Liver (tissue), 9 donors: ENCODE data around the gene RYR3. TPM values are rescaled to one million over a fixed set of nuclear protein-coding genes. Genes with fewer than 3 reads are reported as not detected.

Experiments used
- DNase-seq: peaks from one replicate; pipeline ENCODE4 v3.0.0-alpha.2; 2017; ENCODE audit warnings: low spot score
- H3K27ac ChIP-seq, 2 donors: one replicate each; pipeline ENCODE4 v1.7.0; 2013; ENCODE audit warnings: inconsistent platforms in 2 of 2, low read length in 2 of 2, control low read depth in 1 of 2, low read depth in 1 of 2, mild to moderate bottlenecking in 1 of 2
- H3K27me3 ChIP-seq, 4 donors: one replicate each; pipeline versions ENCODE4 v1.6.1 to v1.7.0; 2013; ENCODE audit warnings: low read length in 3 of 4, inconsistent platforms in 1 of 4, mild to moderate bottlenecking in 1 of 4, moderate library complexity in 1 of 4; ENCODE audit not compliant: control insufficient read depth in 4 of 4, insufficient read depth in 4 of 4
- H3K36me3 ChIP-seq, 4 donors: one replicate each; pipeline versions ENCODE4 v1.6.1 to v1.7.0; 2013; ENCODE audit warnings: low read length in 3 of 4, mild to moderate bottlenecking in 3 of 4, low read depth in 1 of 4, moderate library complexity in 1 of 4; ENCODE audit not compliant: control insufficient read depth in 4 of 4, insufficient read depth in 3 of 4
- H3K4me1 ChIP-seq, 4 donors: one replicate each; pipeline versions ENCODE4 v1.6.1 to v1.7.0; 2013; ENCODE audit warnings: low read length in 3 of 4, mild to moderate bottlenecking in 3 of 4, moderate library complexity in 1 of 4; ENCODE audit not compliant: control insufficient read depth in 4 of 4, insufficient read depth in 4 of 4
- H3K4me3 ChIP-seq, 3 donors: one replicate each; pipeline versions ENCODE4 v1.6.1 to v1.7.0; 2013; ENCODE audit warnings: low read length in 3 of 3, control low read depth in 1 of 3, low read depth in 1 of 3, mild to moderate bottlenecking in 1 of 3
- H3K9ac ChIP-seq, 2 donors: one replicate each; pipeline ENCODE4 v1.7.0; 2013; ENCODE audit warnings: low read length in 2 of 2, mild to moderate bottlenecking in 2 of 2, moderate library complexity in 2 of 2, control low read depth in 1 of 2, low read depth in 1 of 2
- H3K9me3 ChIP-seq, 4 donors: one replicate each; pipeline versions ENCODE4 v1.6.1 to v1.7.0; 2013; ENCODE audit warnings: low read length in 3 of 4; ENCODE audit not compliant: control insufficient read depth in 4 of 4
- EGR1 ChIP-seq, 2 donors: IDR thresholded peaks; 2 replicates each; pipeline ENCODE4 v1.6.1; 2016 to 2018; ENCODE audit warnings: antibody characterized with exemption in 2 of 2, low read depth in 2 of 2
- FOXA1 ChIP-seq: IDR thresholded peaks from 2 replicates; pipeline ENCODE4 v1.6.1; 2016; ENCODE audit warnings: antibody characterized with exemption
- FOXA2 ChIP-seq: IDR thresholded peaks from 2 replicates; pipeline ENCODE4 v1.6.1; 2016; ENCODE audit warnings: antibody characterized with exemption
- GABPA ChIP-seq, 2 donors: IDR thresholded peaks in 1 of 2; conservative IDR thresholded peaks in 1 of 2; 2 replicates each; pipeline ENCODE4 v1.6.1; 2016; ENCODE audit warnings: antibody characterized with exemption in 2 of 2, mild to moderate bottlenecking in 1 of 2, moderate library complexity in 1 of 2
- HNF4A ChIP-seq, 2 donors: conservative IDR thresholded peaks; 2 replicates each; pipeline ENCODE4 v1.6.1; 2016; ENCODE audit warnings: antibody characterized with exemption in 2 of 2, mild to moderate bottlenecking in 2 of 2
- HNF4G ChIP-seq: IDR thresholded peaks from 2 replicates; pipeline ENCODE4 v1.6.1; 2016; ENCODE audit warnings: antibody characterized with exemption
- JUND ChIP-seq, 2 donors: IDR thresholded peaks; 2 replicates each; pipeline ENCODE4 v1.6.1; 2016; ENCODE audit warnings: antibody characterized with exemption in 2 of 2
- NR2F2 ChIP-seq: IDR thresholded peaks from 2 replicates; pipeline ENCODE4 v1.6.1; 2016; ENCODE audit warnings: antibody characterized with exemption
- RXRA ChIP-seq, 2 donors: IDR thresholded peaks; 2 replicates each; pipeline ENCODE4 v1.6.1; 2017 to 2018; ENCODE audit warnings: antibody characterized with exemption in 2 of 2, mild to moderate bottlenecking in 1 of 2
- SP1 ChIP-seq: IDR thresholded peaks from 2 replicates; pipeline ENCODE4 v1.6.1; 2018; ENCODE audit warnings: antibody characterized with exemption, mild to moderate bottlenecking
- TAF1 ChIP-seq: conservative IDR thresholded peaks from 2 replicates; pipeline ENCODE4 v1.6.1; 2016; ENCODE audit warnings: antibody characterized with exemption, mild to moderate bottlenecking
- YY1 ChIP-seq: IDR thresholded peaks from 2 replicates; pipeline ENCODE4 v1.6.1; 2016; ENCODE audit warnings: antibody characterized with exemption, mild to moderate bottlenecking
- WGBS: extraction: QIAGEN DNeasy Blood & Tissue Kit; methylation state at CpG from one replicate; pipeline ENCODE4 v1.1.7; 2013; 5-methylcytosine and 5-hydroxymethylcytosine counted together
- polyA plus RNA-seq, 2 donors: library from polyadenylated mRNA; stranded (reverse) in 1 of 2; unstranded in 1 of 2; fragments of 200-250 nt in 1 of 2; fragments of >200 nt in 1 of 2; fragmentation: Nextera tagmentation in 1 of 2; extraction: Ambion mirVana in 1 of 2; gene quantifications; one replicate each; pipeline versions ENCODE4 v1.2.1 to v1.2.3, GENCODE V29; 2013 to 2015
- total RNA-seq, 2 donors: library from RNA; depleted of rRNA; stranded (reverse); fragments of >200 nt; gene quantifications; one replicate each; pipeline ENCODE4 v1.2.3, GENCODE V29; 2014
- TF ChIP-seq, protein P1 (sequence below): IDR thresholded peaks from 2 replicates; pipeline ENCODE4 v1.6.1; 2016; ENCODE audit warnings: antibody characterized with exemption
- TF ChIP-seq, protein P2 (sequence below): IDR thresholded peaks from 2 replicates; pipeline ENCODE4 v1.6.1; 2016; ENCODE audit warnings: antibody characterized with exemption
- TF ChIP-seq, protein P3 (sequence below): IDR thresholded peaks from 2 replicates; pipeline ENCODE4 v1.6.1; 2016; ENCODE audit warnings: antibody characterized with exemption
- TF ChIP-seq, protein P4 (sequence below): fragments of 150-350 bp; IDR thresholded peaks from 2 replicates; pipeline ENCODE4 v1.5.1; 2017; ENCODE audit warnings: improper control_type of control experiment, low read depth, low read length; ENCODE audit not compliant: missing input control
- TF ChIP-seq, protein P5 (sequence below): IDR thresholded peaks from 2 replicates; pipeline ENCODE4 v1.6.1; 2016; ENCODE audit warnings: antibody characterized with exemption, mild to moderate bottlenecking
- donor health status: healthy.
- donor health status: healthy.
- donor health status: healthy.
- donor health status: healthy.
- donor health status: healthy.

Gene RYR3
- total and polyA plus RNA-seq, 4 donors = 0.01 to 1.1 (median 0.22) TPM

DNA sequence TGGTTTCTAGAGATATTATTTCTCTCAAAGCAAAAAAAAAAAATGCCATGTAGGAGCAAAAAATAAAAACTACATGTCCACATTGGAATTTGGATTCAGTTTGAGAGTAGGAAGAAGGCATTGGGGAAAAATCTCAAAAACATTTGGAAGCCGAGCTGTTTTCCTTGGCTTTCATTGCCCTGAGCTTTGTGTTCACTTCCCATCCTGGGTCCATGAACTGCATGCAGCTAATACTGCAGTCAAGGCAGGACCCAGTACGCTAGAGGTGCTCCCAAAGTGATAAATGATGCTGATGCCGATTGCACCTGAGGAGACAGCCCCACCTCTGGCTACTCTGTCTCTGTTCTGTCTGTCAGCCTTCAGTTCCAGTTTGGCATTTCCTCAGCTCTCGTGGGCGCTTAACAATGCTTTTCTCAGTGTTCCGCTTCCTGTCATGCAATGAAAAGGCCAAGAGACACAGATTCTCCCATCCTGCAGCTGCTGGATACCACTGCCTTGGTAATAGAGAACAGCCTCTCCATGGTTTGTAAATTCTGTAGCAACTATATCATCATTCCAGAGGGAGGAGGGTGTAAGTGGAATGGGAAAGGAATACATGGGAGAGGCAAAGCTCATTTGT lies 181.8 kb downstream of the RYR3 start:
- 54% methylated on average over 6 of the region's 6 CpGs for WGBS
- TF ChIP-seq FOXA1 = no peak
- Histone ChIP-seq H3K27me3 (no peaks in the 10 kb centered on the region), H3K9me3 (peaks cover 0 to 3% (median 0%) of the 10 kb centered on the region in 4 donors), H3K27ac (no peak overlapping the region), H3K36me3 (no peaks in the 10 kb centered on the region), H3K4me3 (no peak overlapping the region), H3K4me1 (no peaks in the 10 kb centered on the region), H3K9ac (no peak overlapping the region)
- no peak for DNase-seq

DNA sequence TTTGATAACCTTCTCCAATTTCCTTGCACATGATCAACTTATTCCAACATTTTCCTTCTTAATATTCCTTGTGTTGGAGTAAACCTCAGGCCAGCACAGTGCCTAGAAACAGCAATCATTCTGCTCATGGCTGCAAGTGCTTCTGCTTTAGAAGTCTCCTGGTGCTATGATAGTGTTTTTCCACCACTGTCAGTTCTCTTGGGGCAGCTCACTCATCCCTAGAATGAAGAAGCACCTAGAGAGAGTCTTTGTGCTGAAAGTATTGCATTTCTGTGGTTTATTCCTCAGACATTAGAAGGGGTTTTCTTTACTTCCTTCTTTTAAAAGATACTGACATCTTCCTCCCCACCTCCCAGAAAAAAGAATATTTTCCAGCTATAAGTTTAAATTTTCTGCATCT lies 183.5 kb downstream of the RYR3 start:
- H3K9ac ChIP-seq = no peak overlapping the region
- no peak overlapping the region for H3K4me3 ChIP-seq
- no peaks in the 10 kb centered on the region for H3K27me3 ChIP-seq
- no peaks in the 10 kb centered on the region for H3K4me1 ChIP-seq
- DNase-seq = no peak
- TF ChIP-seq TAF1 = no peak
- no peak for TF ChIP-seq FOXA2
- TF ChIP-seq, protein P1, sequence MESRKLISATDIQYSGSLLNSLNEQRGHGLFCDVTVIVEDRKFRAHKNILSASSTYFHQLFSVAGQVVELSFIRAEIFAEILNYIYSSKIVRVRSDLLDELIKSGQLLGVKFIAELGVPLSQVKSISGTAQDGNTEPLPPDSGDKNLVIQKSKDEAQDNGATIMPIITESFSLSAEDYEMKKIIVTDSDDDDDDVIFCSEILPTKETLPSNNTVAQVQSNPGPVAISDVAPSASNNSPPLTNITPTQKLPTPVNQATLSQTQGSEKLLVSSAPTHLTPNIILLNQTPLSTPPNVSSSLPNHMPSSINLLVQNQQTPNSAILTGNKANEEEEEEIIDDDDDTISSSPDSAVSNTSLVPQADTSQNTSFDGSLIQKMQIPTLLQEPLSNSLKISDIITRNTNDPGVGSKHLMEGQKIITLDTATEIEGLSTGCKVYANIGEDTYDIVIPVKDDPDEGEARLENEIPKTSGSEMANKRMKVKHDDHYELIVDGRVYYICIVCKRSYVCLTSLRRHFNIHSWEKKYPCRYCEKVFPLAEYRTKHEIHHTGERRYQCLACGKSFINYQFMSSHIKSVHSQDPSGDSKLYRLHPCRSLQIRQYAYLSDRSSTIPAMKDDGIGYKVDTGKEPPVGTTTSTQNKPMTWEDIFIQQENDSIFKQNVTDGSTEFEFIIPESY = no peak
- no peak for TF ChIP-seq NR2F2
- no peak for TF ChIP-seq HNF4A (conservative IDR thresholded peaks at IDR 0.05)
- TF ChIP-seq, protein P2, sequence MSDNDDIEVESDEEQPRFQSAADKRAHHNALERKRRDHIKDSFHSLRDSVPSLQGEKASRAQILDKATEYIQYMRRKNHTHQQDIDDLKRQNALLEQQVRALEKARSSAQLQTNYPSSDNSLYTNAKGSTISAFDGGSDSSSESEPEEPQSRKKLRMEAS = no peak
- TF ChIP-seq, protein P3, sequence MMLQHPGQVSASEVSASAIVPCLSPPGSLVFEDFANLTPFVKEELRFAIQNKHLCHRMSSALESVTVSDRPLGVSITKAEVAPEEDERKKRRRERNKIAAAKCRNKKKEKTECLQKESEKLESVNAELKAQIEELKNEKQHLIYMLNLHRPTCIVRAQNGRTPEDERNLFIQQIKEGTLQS = no peak
- TF ChIP-seq EGR1 (IDR thresholded peaks at IDR 0.05; ENCODE audit: low read depth in 2 of 2) = no peak
- no peak for TF ChIP-seq YY1
- TF ChIP-seq, protein P4, sequence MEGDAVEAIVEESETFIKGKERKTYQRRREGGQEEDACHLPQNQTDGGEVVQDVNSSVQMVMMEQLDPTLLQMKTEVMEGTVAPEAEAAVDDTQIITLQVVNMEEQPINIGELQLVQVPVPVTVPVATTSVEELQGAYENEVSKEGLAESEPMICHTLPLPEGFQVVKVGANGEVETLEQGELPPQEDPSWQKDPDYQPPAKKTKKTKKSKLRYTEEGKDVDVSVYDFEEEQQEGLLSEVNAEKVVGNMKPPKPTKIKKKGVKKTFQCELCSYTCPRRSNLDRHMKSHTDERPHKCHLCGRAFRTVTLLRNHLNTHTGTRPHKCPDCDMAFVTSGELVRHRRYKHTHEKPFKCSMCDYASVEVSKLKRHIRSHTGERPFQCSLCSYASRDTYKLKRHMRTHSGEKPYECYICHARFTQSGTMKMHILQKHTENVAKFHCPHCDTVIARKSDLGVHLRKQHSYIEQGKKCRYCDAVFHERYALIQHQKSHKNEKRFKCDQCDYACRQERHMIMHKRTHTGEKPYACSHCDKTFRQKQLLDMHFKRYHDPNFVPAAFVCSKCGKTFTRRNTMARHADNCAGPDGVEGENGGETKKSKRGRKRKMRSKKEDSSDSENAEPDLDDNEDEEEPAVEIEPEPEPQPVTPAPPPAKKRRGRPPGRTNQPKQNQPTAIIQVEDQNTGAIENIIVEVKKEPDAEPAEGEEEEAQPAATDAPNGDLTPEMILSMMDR = no peak
- TF ChIP-seq, protein P5, sequence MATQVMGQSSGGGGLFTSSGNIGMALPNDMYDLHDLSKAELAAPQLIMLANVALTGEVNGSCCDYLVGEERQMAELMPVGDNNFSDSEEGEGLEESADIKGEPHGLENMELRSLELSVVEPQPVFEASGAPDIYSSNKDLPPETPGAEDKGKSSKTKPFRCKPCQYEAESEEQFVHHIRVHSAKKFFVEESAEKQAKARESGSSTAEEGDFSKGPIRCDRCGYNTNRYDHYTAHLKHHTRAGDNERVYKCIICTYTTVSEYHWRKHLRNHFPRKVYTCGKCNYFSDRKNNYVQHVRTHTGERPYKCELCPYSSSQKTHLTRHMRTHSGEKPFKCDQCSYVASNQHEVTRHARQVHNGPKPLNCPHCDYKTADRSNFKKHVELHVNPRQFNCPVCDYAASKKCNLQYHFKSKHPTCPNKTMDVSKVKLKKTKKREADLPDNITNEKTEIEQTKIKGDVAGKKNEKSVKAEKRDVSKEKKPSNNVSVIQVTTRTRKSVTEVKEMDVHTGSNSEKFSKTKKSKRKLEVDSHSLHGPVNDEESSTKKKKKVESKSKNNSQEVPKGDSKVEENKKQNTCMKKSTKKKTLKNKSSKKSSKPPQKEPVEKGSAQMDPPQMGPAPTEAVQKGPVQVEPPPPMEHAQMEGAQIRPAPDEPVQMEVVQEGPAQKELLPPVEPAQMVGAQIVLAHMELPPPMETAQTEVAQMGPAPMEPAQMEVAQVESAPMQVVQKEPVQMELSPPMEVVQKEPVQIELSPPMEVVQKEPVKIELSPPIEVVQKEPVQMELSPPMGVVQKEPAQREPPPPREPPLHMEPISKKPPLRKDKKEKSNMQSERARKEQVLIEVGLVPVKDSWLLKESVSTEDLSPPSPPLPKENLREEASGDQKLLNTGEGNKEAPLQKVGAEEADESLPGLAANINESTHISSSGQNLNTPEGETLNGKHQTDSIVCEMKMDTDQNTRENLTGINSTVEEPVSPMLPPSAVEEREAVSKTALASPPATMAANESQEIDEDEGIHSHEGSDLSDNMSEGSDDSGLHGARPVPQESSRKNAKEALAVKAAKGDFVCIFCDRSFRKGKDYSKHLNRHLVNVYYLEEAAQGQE = no peak
- TF ChIP-seq SP1 = no peak
- no peak for TF ChIP-seq JUND (IDR thresholded peaks at IDR 0.05)
- no peak for TF ChIP-seq GABPA (IDR thresholded peaks at IDR 0.05 in 1 of 2, conservative IDR thresholded peaks at IDR 0.05 in 1 of 2)
- TF ChIP-seq RXRA (IDR thresholded peaks at IDR 0.05) = no peak
- no peak for TF ChIP-seq HNF4G
- no peaks in the 10 kb centered on the region for H3K36me3 ChIP-seq
- peaks cover 0 to 3% (median 0%) of the 10 kb centered on the region in 4 donors for H3K9me3 ChIP-seq
- no peak overlapping the region for H3K27ac ChIP-seq
